Common myeloid progenitor, CD34-positive (primary cell): ENCODE data around the gene STAT2.
"Not testable (repeated sequence)": the region's sequence is repeated elsewhere in the genome, so short reads cannot be mapped to it uniquely, and the experiment has no call there.

Experiments
- CTCF ChIA-PET: fragments of 350-600 bp; sonication (Branson Sonifier 250); formaldehyde crosslinking; loops from one replicate; lab custom pipeline; 2021; ENCODE audit warnings: antibody characterized with exemption; lab: Charles Lee
- POLR2A ChIA-PET: fragments of 350-600 bp; sonication (Branson Sonifier 250); formaldehyde crosslinking; loops from one replicate; lab custom pipeline; 2021; ENCODE audit warnings: antibody characterized with exemption; lab: Charles Lee
- DNase-seq, 3 donors: peaks; one replicate each; pipeline versions ENCODE4 v3.0.0 to v3.0.0-alpha.2; 2013
- H3K27ac ChIP-seq, 2 experiments: 1 replicate in 1 of 2; 2 replicates in 1 of 2; pipeline ENCODE4 v1.7.0; 2013; ENCODE audit warnings: inconsistent platforms in 2 of 2, low read length in 2 of 2, mild to moderate bottlenecking in 2 of 2, low read depth in 1 of 2, moderate library complexity in 1 of 2; ENCODE audit not compliant: severe bottlenecking in 2 of 2, insufficient read depth in 1 of 2, poor library complexity in 1 of 2
- H3K27me3 ChIP-seq, 5 experiments: replicated peaks in 2 of 5; 1 replicate in 3 of 5; 2 replicates in 2 of 5; pipeline versions ENCODE4 v1.6.1 to v1.7.0; 2013; ENCODE audit warnings: low read length in 4 of 5, mild to moderate bottlenecking in 2 of 5, moderate library complexity in 2 of 5, inconsistent platforms in 1 of 5; ENCODE audit not compliant: insufficient read depth in 5 of 5, control insufficient read depth in 4 of 5
- H3K36me3 ChIP-seq, 4 experiments: 1 replicate in 2 of 4; 2 replicates in 2 of 4; pipeline versions ENCODE4 v1.6.1 to v1.7.0; 2013; ENCODE audit warnings: low read length in 3 of 4, control low read depth in 1 of 4, mild to moderate bottlenecking in 1 of 4; ENCODE audit not compliant: control insufficient read depth in 4 of 4, insufficient read depth in 4 of 4
- H3K4me1 ChIP-seq, 4 experiments: 1 replicate in 3 of 4; 2 replicates in 1 of 4; pipeline versions ENCODE4 v1.6.1 to v1.7.1; 2013; ENCODE audit warnings: low read length in 3 of 4, mild to moderate bottlenecking in 3 of 4, control low read depth in 1 of 4, inconsistent platforms in 1 of 4, moderate library complexity in 1 of 4; ENCODE audit not compliant: control insufficient read depth in 4 of 4, insufficient read depth in 4 of 4; ENCODE audit errors: control extremely low read depth in 1 of 4
- H3K4me3 ChIP-seq, 7 experiments: 1 replicate in 4 of 7; 2 replicates in 3 of 7; pipeline versions ENCODE4 v1.5.1 to v1.7.0; 2013; ENCODE audit warnings: mild to moderate bottlenecking in 7 of 7, low read length in 6 of 7, moderate library complexity in 6 of 7, inconsistent platforms in 2 of 7, low read depth in 2 of 7, control low read depth in 1 of 7; ENCODE audit not compliant: insufficient read depth in 4 of 7, control insufficient read depth in 1 of 7; ENCODE audit errors: extremely low read depth in 1 of 7
- H3K9me3 ChIP-seq, 5 experiments: 1 replicate in 4 of 5; 2 replicates in 1 of 5; pipeline versions ENCODE4 v1.6.1 to v1.7.1; 2013; ENCODE audit warnings: low read length in 4 of 5, mild to moderate bottlenecking in 2 of 5, inconsistent platforms in 1 of 5, low read depth in 1 of 5, moderate library complexity in 1 of 5; ENCODE audit not compliant: control insufficient read depth in 4 of 5, insufficient read depth in 2 of 5; ENCODE audit errors: control extremely low read depth in 1 of 5
- WGBS: methylation state at CpG from one replicate; pipeline ENCODE4 v1.1.5; 2013; ENCODE audit not compliant: insufficient coverage; 5-methylcytosine and 5-hydroxymethylcytosine counted together

STAT2 gene

DNA sequence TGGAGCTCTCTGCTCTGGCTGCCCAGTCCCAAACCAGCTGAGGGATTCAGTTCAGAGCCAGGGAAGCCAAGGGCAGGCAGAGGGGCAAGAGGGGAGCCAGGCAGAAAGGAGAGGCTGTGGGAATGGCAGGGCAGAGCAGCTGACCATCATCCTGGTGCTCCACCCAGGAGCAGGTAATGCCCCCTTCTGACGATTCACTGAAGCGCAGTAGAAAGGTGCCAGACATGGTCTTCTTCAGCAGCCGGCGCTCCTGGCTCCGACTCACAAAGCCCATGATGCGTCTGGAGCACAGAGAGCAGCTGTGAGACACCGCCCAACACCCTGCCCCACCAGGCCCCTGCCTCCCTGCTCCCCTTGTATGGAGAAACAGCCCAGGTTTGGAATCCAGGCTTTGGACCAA lies 13.2 kb downstream of the STAT2 start:
- H3K4me1 ChIP-seq = no peaks in the 10 kb centered on the region
- WGBS = 96% methylated on average over 7 of the region's 7 CpGs
- no peaks in the 10 kb centered on the region for H3K27me3 ChIP-seq
- ChIA-PET POLR2A (interaction anchor here (0.6 to 1.0 kb wide), 2 partner anchors 13 to 105 kb away, joined by 4 to 6 read pairs; partner anchors contain the start of gene STAT2), CTCF (interaction anchor here (1.1 to 1.4 kb wide), 3 partner anchors 11 to 55 kb away, joined by 3 to 5 read pairs (median 3); no protein-coding TSS in a partner anchor)
- peaks cover 41 to 83% (median 61%) of the 10 kb centered on the region in 4 experiments for H3K36me3 ChIP-seq
- no peak for DNase-seq
- no peak overlapping the region for H3K27ac ChIP-seq
- H3K4me3 ChIP-seq = no peak overlapping the region
- no peaks in the 10 kb centered on the region for H3K9me3 ChIP-seq

DNA sequence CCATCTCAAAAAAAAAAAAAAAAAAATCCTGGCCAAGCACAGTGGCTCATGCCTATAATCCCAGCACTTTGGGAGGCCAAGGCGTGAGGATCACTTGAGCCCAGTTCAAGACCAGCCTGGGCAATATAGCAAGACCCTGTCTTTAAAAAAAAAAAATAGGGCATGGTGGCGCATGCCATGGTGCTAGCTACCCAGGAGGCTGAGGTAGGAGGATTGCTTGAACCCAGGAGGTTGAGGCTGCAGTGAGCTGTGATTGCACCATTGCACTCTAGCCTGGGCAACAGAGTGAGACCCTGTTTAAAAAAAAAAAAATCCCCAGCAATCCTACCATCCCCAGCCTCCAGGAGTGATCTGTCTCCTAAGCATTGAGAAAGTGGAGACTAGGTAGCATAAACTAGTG lies 17.6 kb downstream of the STAT2 start:
- H3K9me3 ChIP-seq, H3K4me3 ChIP-seq, POLR2A ChIA-PET, H3K27ac ChIP-seq, DNase-seq, H3K27me3 ChIP-seq: not testable (repeated sequence)
- H3K4me1 ChIP-seq = peaks cover 0 to 11% (median 8%) of the 10 kb centered on the region in 4 experiments
- H3K36me3 ChIP-seq = peaks cover 22 to 50% (median 35%) of the 10 kb centered on the region in 4 experiments
- CTCF ChIA-PET = interaction anchor here (1.1 to 1.9 kb wide), 2 partner anchors 15 to 26 kb away, joined by 3 to 6 read pairs; no protein-coding TSS in a partner anchor
- 88% methylated on average over 2 of the region's 2 CpGs for WGBS

DNA sequence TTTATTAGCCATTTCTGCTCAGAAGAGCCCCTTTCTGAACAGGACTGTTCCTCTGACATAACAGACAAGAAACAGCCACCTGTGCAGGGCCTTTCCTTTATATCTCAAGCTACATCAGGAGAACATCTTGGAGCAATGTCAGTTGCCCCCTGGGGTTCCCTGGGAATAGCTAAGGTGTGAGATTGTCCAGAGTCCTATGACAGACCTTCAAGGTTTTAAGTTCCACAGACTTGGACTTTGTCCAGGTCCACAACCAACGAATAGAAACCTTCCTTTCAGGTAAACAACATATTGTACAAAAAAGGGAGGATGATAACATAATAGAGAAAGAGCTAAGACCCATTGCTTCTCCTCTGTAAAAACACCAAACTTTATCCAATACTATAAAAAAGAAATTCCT lies 18.3 kb downstream of the STAT2 start:
- H3K27ac ChIP-seq = no peak overlapping the region
- H3K4me1 ChIP-seq = peaks cover 0 to 15% (median 8%) of the 10 kb centered on the region in 4 experiments
- H3K36me3 ChIP-seq = peaks cover 22 to 43% (median 31%) of the 10 kb centered on the region in 4 experiments
- no peak for DNase-seq
- H3K4me3 ChIP-seq = no peak overlapping the region
- POLR2A ChIA-PET = no interaction called here
- CTCF ChIA-PET = interaction anchor here (0.9 to 1.9 kb wide), 4 partner anchors 12 to 25 kb away, joined by 3 to 6 read pairs (median 4); partner anchors contain the start of gene STAT2
- WGBS = no CpG with 5 or more reads among the region's 1 CpG
- H3K9me3 ChIP-seq = no peaks in the 10 kb centered on the region
- H3K27me3 ChIP-seq = no peaks in the 10 kb centered on the region

DNA sequence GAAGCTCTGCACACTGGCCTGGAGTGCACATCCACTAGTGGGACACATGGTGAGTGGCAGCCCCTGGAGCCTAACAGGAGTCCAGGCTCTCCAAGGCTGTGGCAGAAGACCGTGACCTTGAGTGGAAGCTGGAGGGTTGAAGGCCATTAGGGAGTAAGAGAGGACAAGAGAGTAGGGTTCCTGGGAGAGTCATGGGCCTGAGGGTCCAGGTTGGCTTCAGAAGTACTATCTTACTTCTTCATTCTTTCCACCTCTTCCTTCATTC lies 20.8 kb downstream of the STAT2 start:
- ChIA-PET POLR2A (interaction anchor here (0.6 kb wide), 1 partner anchor 21 kb away, joined by 3 read pairs; the partner anchor contains the start of gene STAT2), CTCF (no interaction called here)
- no peaks in the 10 kb centered on the region for H3K27me3 ChIP-seq
- peaks cover 7 to 19% (median 17%) of the 10 kb centered on the region in 4 experiments for H3K4me1 ChIP-seq
- H3K36me3 ChIP-seq = peaks cover 9 to 24% (median 17%) of the 10 kb centered on the region in 4 experiments
- H3K4me3 ChIP-seq = no peak overlapping the region
- no peak for DNase-seq
- no peaks in the 10 kb centered on the region for H3K9me3 ChIP-seq
- peak overlapping the region in 1 of 2 experiments; percentile 62 for H3K27ac ChIP-seq
- WGBS = no CpG with 5 or more reads among the region's 1 CpG

DNA sequence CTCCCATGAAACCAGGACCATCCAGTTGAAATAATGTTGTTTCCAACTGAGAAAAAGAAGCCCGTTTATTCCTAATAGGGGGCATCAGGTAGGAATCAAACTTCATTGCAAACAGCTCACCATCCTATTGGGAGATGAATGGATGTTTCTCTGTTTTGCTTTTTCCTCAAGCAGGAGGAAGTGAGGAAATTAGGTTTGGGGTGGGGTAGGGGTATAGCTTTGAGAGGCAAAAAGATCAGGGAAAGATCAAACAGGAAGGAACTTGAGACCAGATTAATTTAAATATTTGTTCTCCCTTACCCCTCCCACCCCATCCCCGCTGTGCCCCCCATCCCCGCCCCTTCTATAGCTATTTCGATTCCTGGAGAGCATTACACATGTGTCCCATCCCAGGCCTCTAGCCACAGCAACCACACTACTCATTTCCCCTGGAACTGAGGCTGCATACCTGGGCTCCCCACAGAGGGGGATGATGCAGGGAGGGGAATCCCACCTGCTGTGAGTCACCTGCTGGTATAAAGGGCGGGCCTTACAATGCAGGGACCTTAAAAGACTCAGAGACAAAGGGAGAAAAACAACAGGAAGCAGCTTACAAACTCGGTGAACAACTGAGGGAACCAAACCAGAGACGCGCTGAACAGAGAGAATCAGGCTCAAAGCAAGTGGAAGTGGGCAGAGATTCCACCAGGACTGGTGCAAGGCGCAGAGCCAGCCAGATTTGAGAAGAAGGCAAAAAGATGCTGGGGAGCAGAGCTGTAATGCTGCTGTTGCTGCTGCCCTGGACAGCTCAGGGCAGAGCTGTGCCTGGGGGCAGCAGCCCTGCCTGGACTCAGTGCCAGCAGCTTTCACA lies 21.4 kb downstream of the STAT2 start, which contains the start of gene IL23A:
TSS of gene IL23A (plus strand) at position 577 of the 850 bp plus-strand sequence. CDS start at position 738, 161 bp downstream.
- H3K9me3 ChIP-seq = no peaks in the 10 kb centered on the region
- POLR2A ChIA-PET = interaction anchor here (0.6 to 1.3 kb wide), 2 partner anchors 21 to 22 kb away, joined by 3 to 8 read pairs; partner anchors contain the start of gene STAT2
- H3K4me3 ChIP-seq = no peak within 1 kb of the TSS
- CTCF ChIA-PET = interaction anchor here (1.6 kb wide), 1 partner anchor 11 kb away, joined by 5 read pairs; no protein-coding TSS in a partner anchor
- peak within 1 kb of the TSS in 1 of 2 experiments; percentile 62 for H3K27ac ChIP-seq
- H3K36me3 ChIP-seq = peaks cover 6 to 19% (median 12%) of the 10 kb centered on the region in 4 experiments
- WGBS = 69% methylated on average over 6 of the region's 9 CpGs
- peak; percentile 34 to 83 (median 78) for DNase-seq
- peaks cover 7 to 21% (median 18%) of the 10 kb centered on the region in 4 experiments for H3K4me1 ChIP-seq
- H3K27me3 ChIP-seq = no peaks in the 10 kb centered on the region

DNA sequence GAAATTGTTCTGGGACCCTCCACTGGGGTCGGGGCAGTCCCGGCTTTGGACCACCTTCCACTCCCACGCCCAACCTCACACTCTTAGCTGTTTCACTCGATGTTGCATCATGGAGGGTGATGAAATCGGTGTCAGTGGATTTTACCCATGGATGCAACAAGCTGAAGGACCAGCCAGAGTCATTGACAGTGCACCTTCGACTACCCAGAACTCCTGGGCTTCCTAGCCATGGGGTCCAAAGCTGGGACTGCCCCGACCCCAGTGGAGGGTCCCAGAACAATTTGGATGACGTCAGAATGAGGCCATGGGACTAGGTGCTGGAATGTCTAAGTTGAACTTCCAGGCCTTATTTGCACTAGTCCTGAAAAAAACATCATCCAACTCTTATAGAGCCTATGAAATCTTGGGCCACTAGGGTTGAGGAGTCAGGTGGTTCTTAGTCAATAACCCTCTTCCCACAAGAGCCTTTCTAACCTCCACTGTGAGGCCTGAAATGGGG lies 22.1 kb downstream of the STAT2 start:
- H3K27me3 ChIP-seq = no peaks in the 10 kb centered on the region
- H3K36me3 ChIP-seq = peaks cover 0 to 11% (median 5%) of the 10 kb centered on the region in 4 experiments
- WGBS = 90% methylated on average over 6 of the region's 8 CpGs
- ChIA-PET CTCF (interaction anchor here (0.7 to 1.6 kb wide), 3 partner anchors 8 to 80 kb away, joined by 3 to 5 read pairs (median 4); no protein-coding TSS in a partner anchor), POLR2A (interaction anchor here (0.6 to 1.3 kb wide), 2 partner anchors 22 to 119 kb away, joined by 4 to 8 read pairs; partner anchors contain the start of gene STAT2)
- no peak overlapping the region for H3K4me3 ChIP-seq
- peaks cover 9 to 28% (median 23%) of the 10 kb centered on the region in 4 experiments for H3K4me1 ChIP-seq
- H3K9me3 ChIP-seq = no peaks in the 10 kb centered on the region
- no peak for DNase-seq
- peak overlapping the region in 1 of 2 experiments; percentile 11 for H3K27ac ChIP-seq
